IMR-90 (cell line): Measurements from ENCODE around the gene MFAP3. TPM values are rescaled to one million over a fixed set of nuclear protein-coding genes. Genes with fewer than 3 reads are reported as not detected.

Experiments
- ATAC-seq: fragments of 200-7000 bp; cut with Tn5 transposase; 2 replicates; pipeline ENCODE4 v1.9.1; 2020; ENCODE audit warnings: low read depth, mild to moderate bottlenecking, moderate library complexity
- BruUV-seq: library from RNA; stranded (reverse); fragments of 400-500 nt; replicated peaks from 2 replicates; lab custom pipeline; 2021; lab: Mats Ljungman, UMichigan
- CTCF ChIA-PET: fragments of 300-600 bp; formaldehyde crosslinking; extraction: SDS; loops from one replicate; lab custom pipeline; 2021; ENCODE audit warnings: antibody characterized with exemption; lab: Yijun Ruan, JAX
- POLR2A ChIA-PET: fragments of 300-600 bp; sonication (Branson Sonifier 250); formaldehyde crosslinking; loops from one replicate; lab custom pipeline; 2022; ENCODE audit warnings: antibody characterized with exemption; ENCODE audit not compliant: unreplicated experiment; lab: Charles Lee
- DNase-seq: peaks from one replicate; pipeline ENCODE4 v3.0.0; 2013
- H2AFZ ChIP-seq: replicated peaks from 2 replicates; pipeline ENCODE3; 2013; ENCODE audit warnings: low read length, mild to moderate bottlenecking; ENCODE audit not compliant: poor library complexity
- H2AK5ac ChIP-seq: 2 replicates; pipeline ENCODE4 v1.6.1; 2013; ENCODE audit warnings: low read depth, low read length, inconsistent platforms
- H2AK9ac ChIP-seq: replicated peaks from 2 replicates; pipeline ENCODE3; 2013; ENCODE audit warnings: mild to moderate bottlenecking, low read depth, low read length, moderate library complexity; ENCODE audit not compliant: poor library complexity
- H2BK120ac ChIP-seq: 2 replicates; pipeline ENCODE4 v1.6.1; 2013; ENCODE audit warnings: low read depth, low read length, inconsistent platforms
- H2BK15ac ChIP-seq: 3 replicates; pipeline ENCODE4 v1.6.1; 2013; ENCODE audit warnings: low read depth, low read length, inconsistent platforms
- H2BK20ac ChIP-seq: 2 replicates; pipeline ENCODE4 v1.6.1; 2013; ENCODE audit warnings: low read depth, mild to moderate bottlenecking, inconsistent platforms, low read length, moderate library complexity
- H2BK5ac ChIP-seq: 2 replicates; pipeline ENCODE4 v1.6.1; 2013; ENCODE audit warnings: mild to moderate bottlenecking, low read depth, low read length, inconsistent platforms; ENCODE audit not compliant: poor library complexity, severe bottlenecking
- H3K14ac ChIP-seq: replicated peaks from 2 replicates; pipeline ENCODE4 v1.6.1; 2013; ENCODE audit warnings: low read depth, low read length, inconsistent platforms
- H3K18ac ChIP-seq: 2 replicates; pipeline ENCODE4 v1.6.1; 2013; ENCODE audit warnings: low read depth, low read length, control low read depth
- H3K23ac ChIP-seq: 2 replicates; pipeline ENCODE4 v1.6.1; 2013; ENCODE audit warnings: low read depth, low read length, inconsistent platforms
- H3K27ac ChIP-seq: 2 replicates; pipeline ENCODE4 v1.5.1; 2013; ENCODE audit warnings: mild to moderate bottlenecking, control low read depth, low read length; ENCODE audit not compliant: insufficient read depth
- H3K27me3 ChIP-seq: 2 replicates; pipeline ENCODE4 v1.6.1; 2013; ENCODE audit warnings: low read length; ENCODE audit not compliant: control insufficient read depth, insufficient read depth
- H3K36me3 ChIP-seq: 2 replicates; pipeline ENCODE4 v1.6.1; 2013; ENCODE audit warnings: low read length, mixed read lengths; ENCODE audit not compliant: control insufficient read depth, insufficient read depth
- H3K4ac ChIP-seq: 2 replicates; pipeline ENCODE4 v1.6.1; 2013; ENCODE audit warnings: low read depth, low read length, inconsistent platforms
- H3K4me1 ChIP-seq: 2 replicates; pipeline ENCODE4 v1.6.1; 2013; ENCODE audit warnings: low read length, mixed read lengths; ENCODE audit not compliant: control insufficient read depth, insufficient read depth
- H3K4me2 ChIP-seq: 2 replicates; pipeline ENCODE4 v1.6.1; 2013; ENCODE audit warnings: low read depth, mild to moderate bottlenecking, control low read depth, low read length, moderate library complexity
- H3K4me3 ChIP-seq: 2 replicates; pipeline ENCODE4 v1.5.1; 2013; ENCODE audit warnings: low read depth, mild to moderate bottlenecking, control low read depth, low read length, moderate library complexity; ENCODE audit not compliant: insufficient read depth
- H3K56ac ChIP-seq: 2 replicates; pipeline ENCODE4 v1.6.1; 2013; ENCODE audit warnings: low read length, inconsistent platforms; ENCODE audit not compliant: insufficient read depth; ENCODE audit errors: extremely low read depth
- H3K79me1 ChIP-seq, 2 experiments: 2 replicates each; pipeline ENCODE4 v1.6.1; 2013; ENCODE audit warnings: low read length in 2 of 2, inconsistent platforms in 1 of 2, low read depth in 1 of 2
- H3K9ac ChIP-seq: 2 replicates; pipeline ENCODE4 v1.6.1; 2013; ENCODE audit warnings: low read depth, low read length, control low read depth
- H3K9me1 ChIP-seq: 2 replicates; pipeline ENCODE4 v1.6.1; 2013; ENCODE audit warnings: low read length, inconsistent platforms; ENCODE audit not compliant: insufficient read depth
- H3K9me3 ChIP-seq: 2 replicates; pipeline ENCODE4 v1.6.1; 2013; ENCODE audit warnings: low read length; ENCODE audit not compliant: control insufficient read depth, insufficient read depth
- H4K20me1 ChIP-seq: 2 replicates; pipeline ENCODE4 v1.6.1; 2013; ENCODE audit warnings: low read length, inconsistent platforms; ENCODE audit not compliant: insufficient read depth
- H4K5ac ChIP-seq: 2 replicates; pipeline ENCODE4 v1.6.1; 2013; ENCODE audit warnings: mild to moderate bottlenecking, low read depth, low read length, control low read depth
- H4K8ac ChIP-seq, 2 experiments: 2 replicates each; pipeline ENCODE4 v1.6.1; 2013; ENCODE audit warnings: low read depth in 2 of 2, low read length in 2 of 2, control low read depth in 1 of 2, inconsistent platforms in 1 of 2
- H4K91ac ChIP-seq: 2 replicates; pipeline ENCODE4 v1.6.1; 2013; ENCODE audit warnings: low read depth, low read length, inconsistent platforms; ENCODE audit not compliant: insufficient read depth
- ELK1 ChIP-seq: fragments of 150-350 bp; IDR thresholded peaks from 2 replicates; pipeline ENCODE4 v1.6.1; 2016; ENCODE audit warnings: low read depth, mild to moderate bottlenecking, low read length, moderate library complexity, borderline replicate concordance
- WGBS, 2 experiments: methylation state at CpG; one replicate each; pipeline versions ENCODE4 v1.1.5 to v1.1.7; 2013; ENCODE audit warnings: missing lambda C conversion rate in 2 of 2; ENCODE audit not compliant: insufficient read length in 1 of 2; ENCODE audit errors: extremely low coverage in 2 of 2; 5-methylcytosine and 5-hydroxymethylcytosine counted together
- dilution Hi-C: fragments of 300-500 bp; cut with HindIII; formaldehyde crosslinking; loops from one replicate; pipeline ENCODE4 v1.14.3; 2018; ENCODE audit warnings: low sequenced_read_pairs; ENCODE audit not compliant: unreplicated experiment
- in situ Hi-C: fragments of 300-500 bp; cut with MboI; formaldehyde crosslinking; loops from 3 replicates; pipeline ENCODE4 v1.14.3; 2019; ENCODE audit warnings: low sequenced_read_pairs, inconsistent platforms, mixed read lengths
- intact Hi-C: fragments of 100-400 bp; cut with micrococcal nuclease; formaldehyde crosslinking; loops from 2 replicates; pipeline ENCODE4 v1.10.0; 2022
- polyA plus RNA-seq, 3 experiments: library from polyadenylated mRNA; depleted of rRNA; stranded (reverse); fragments of >200 nt; gene quantifications; 2 replicates each; pipeline ENCODE4 v1.2.3, GENCODE V29; 2012; ENCODE audit warnings: low replicate concordance in 1 of 3
- total RNA-seq: library from RNA; depleted of rRNA; stranded (reverse); fragments of >200 nt; gene quantifications from 2 replicates; pipeline ENCODE4 v1.2.3, GENCODE V29; 2012

Gene MFAP3
- total and polyA plus RNA-seq, 2 of the 4 experiments (the other 2 are of a cell fraction): 15.2 to 67.0 TPM

DNA sequence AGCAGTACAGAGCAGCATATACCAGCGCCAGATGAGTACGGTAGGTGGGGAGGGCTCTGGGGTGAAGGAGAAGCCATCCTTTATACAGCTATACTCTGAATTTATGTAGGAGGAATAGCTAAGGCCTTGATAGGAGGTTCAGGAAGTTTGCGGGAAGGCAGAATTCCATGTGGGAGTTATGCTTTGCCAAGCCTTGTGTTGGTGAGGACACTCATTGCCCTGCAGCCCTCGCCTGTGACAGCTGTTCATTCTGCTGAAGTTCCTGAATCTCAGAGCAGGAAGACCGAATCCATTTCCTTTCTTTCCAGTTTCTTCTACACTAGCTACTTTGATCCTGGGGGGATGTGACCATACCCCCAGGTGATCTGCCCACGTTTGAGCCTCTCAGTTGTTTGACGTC lies 7.7 kb downstream of the MFAP3 start:
- Histone ChIP-seq H4K8ac (no peak overlapping the region), H4K20me1 (peaks cover 3% of the 10 kb centered on the region; the same call in 1 of the 2 replicates), H3K9me3 (no peaks in the 10 kb centered on the region), H4K5ac (no peak overlapping the region), H2BK5ac (no peak overlapping the region), H3K27ac (no peak overlapping the region), H2BK120ac (no peak overlapping the region), H2AFZ (no peak overlapping the region), H3K4me1 (no peaks in the 10 kb centered on the region), H2AK9ac (no peak overlapping the region), H3K4me3 (no peak overlapping the region), H3K56ac (no peak overlapping the region), H4K91ac (no peak overlapping the region), H3K4me2 (no peak overlapping the region), H3K18ac (no peak overlapping the region), H3K9me1 (no peaks in the 10 kb centered on the region; the same call in 1 of the 2 replicates), H3K27me3 (no peaks in the 10 kb centered on the region), H3K9ac (no peak overlapping the region), H3K79me1 (peaks cover 30 to 31% of the 10 kb centered on the region in 2 experiments), H3K36me3 (peaks cover 4% of the 10 kb centered on the region), H3K23ac (no peak overlapping the region), H2AK5ac (no peak overlapping the region), H2BK20ac (no peak overlapping the region), H2BK15ac (no peak overlapping the region), H3K4ac (no peak overlapping the region), H3K14ac (no peak overlapping the region)
- intact Hi-C loops: no loop called here
- POLR2A ChIA-PET: no interaction called here
- TF ChIP-seq ELK1: no peak
- DNase-seq (no peak), ATAC-seq (no peak)
- in situ Hi-C loops: no loop called here
- CTCF ChIA-PET: no interaction called here
- dilution Hi-C loops: no loop called here
- WGBS, 2 experiments: 79% methylated on average over 2 of the region's 7 CpGs; no CpG with 5 or more reads in 1 of the 2 experiments
- no TSS peak for BruUV-seq
